Astrocyte of the cerebellum (primary cell): ENCODE measurements around the gene FBXO40.

Experiments
- DNase-seq: peaks from one replicate; pipeline ENCODE4 v3.0.0-alpha.2; 2011; ENCODE audit warnings: low read depth
- H3K4me3 ChIP-seq: 2 replicates; pipeline ENCODE4 v1.5.1; 2011; ENCODE audit warnings: mild to moderate bottlenecking, low read depth, low read length, moderate library complexity
- CTCF ChIP-seq: IDR thresholded peaks from 2 replicates; pipeline ENCODE4 v1.5.1; 2012; ENCODE audit warnings: low read length, low read depth, moderate library complexity, mild to moderate bottlenecking; ENCODE audit errors: missing control alignments
- in situ Hi-C: cut with HindIII; loops from 2 replicates; pipeline ENCODE4 v1.10.0; 2017; ENCODE audit warnings: low sequenced_read_pairs

Gene FBXO40

GRCh38 chr3:121627622-121628021, 34.4 kb downstream of the FBXO40 start:
- no peak for TF ChIP-seq CTCF
- in situ Hi-C loops = no loop called here
- no peak overlapping the region for H3K4me3 ChIP-seq
- no peak for DNase-seq

- no peak for DNase-seq
- TF ChIP-seq CTCF = no peak
- no peak overlapping the region for H3K4me3 ChIP-seq
- in situ Hi-C loops = no loop called here
These were observed 36.4 kb downstream of the FBXO40 start for GRCh38 chr3:121629601-121630000.

GRCh38 chr3:121630355-121630754, 37.2 kb downstream of the FBXO40 start:
- no peak overlapping the region for H3K4me3 ChIP-seq
- no peak for TF ChIP-seq CTCF
- in situ Hi-C loops = no loop called here
- DNase-seq = no peak

- H3K4me3 ChIP-seq = no peak overlapping the region
- in situ Hi-C loops = no loop called here
- DNase-seq = no peak
- TF ChIP-seq CTCF = no peak
These were observed 44.7 kb downstream of the FBXO40 start for GRCh38 chr3:121637922-121638321.

- no peak for DNase-seq
- H3K4me3 ChIP-seq = no peak overlapping the region
- in situ Hi-C loops = no loop called here
- TF ChIP-seq CTCF = no peak
These were observed 47.9 kb downstream of the FBXO40 start for GRCh38 chr3:121641127-121641526.

- no peak for DNase-seq
- in situ Hi-C loops = no loop called here
- no peak overlapping the region for H3K4me3 ChIP-seq
These were observed 49.6 kb downstream of the FBXO40 start for GRCh38 chr3:121642601-121643314.

More at GRCh38 chr3:121642601-121643314, 49.6 kb downstream of the FBXO40 start:
- TF ChIP-seq CTCF = no peak
